Activated CD4-positive, alpha-beta T cell treated with anti-CD3 and anti-CD28 coated beads, Interleukin-10, Interleukin-2, amounts not matched to agents 100 ng/mL and 50 ng/mL, durations not matched to agents 16 hours and 8 hours (primary cell): Measurements from ENCODE around the gene SERBP1.
A peak's percentile ranks its signal among the peaks of the same experiment; 100 is the strongest.
"Not testable (repeated sequence)": the region's sequence is repeated elsewhere in the genome, so short reads cannot be mapped to it uniquely, and the experiment has no call there.

Experiments used
- DNase-seq: peaks from one replicate; pipeline ENCODE4 v3.0.0-alpha.2; 2020

SERBP1 gene

GRCh38 chr1:67439277-67440029 is 9.3 kb upstream of the SERBP1 start:
- no peak for DNase-seq

GRCh38 chr1:67437961-67438360 is 7.8 kb upstream of the SERBP1 start:
- no peak for DNase-seq

- no peak for DNase-seq
Observed at GRCh38 chr1:67436511-67437055, 6.4 kb upstream of the SERBP1 start.

GRCh38 chr1:67434491-67434890 is 4.3 kb upstream of the SERBP1 start:
- DNase-seq, result no peak

- DNase-seq, result no peak
Observed at GRCh38 chr1:67433837-67434236, 3.6 kb upstream of the SERBP1 start.

- DNase-seq, result no peak
Observed at GRCh38 chr1:67432745-67433144, 2.5 kb upstream of the SERBP1 start.

- DNase-seq, result no peak
Observed at GRCh38 chr1:67431869-67432578, 1.8 kb upstream of the SERBP1 start.

- DNase-seq, result no peak
Observed at GRCh38 chr1:67431156-67431765, 1.1 kb upstream of the SERBP1 start.

GRCh38 chr1:67429528-67430357 is 459 bp downstream of the SERBP1 start:
- DNase-seq, result peak; percentile 38

GRCh38 chr1:67429011-67429527 is 1.1 kb downstream of the SERBP1 start:
- DNase-seq, result peak; percentile 52

- DNase-seq, result no peak
Observed at GRCh38 chr1:67427947-67428346, 2.3 kb downstream of the SERBP1 start.

GRCh38 chr1:67427465-67427864 is 2.7 kb downstream of the SERBP1 start:
- DNase-seq, result no peak

GRCh38 chr1:67420835-67421492 is 9.2 kb downstream of the SERBP1 start:
- no peak for DNase-seq

GRCh38 chr1:67418839-67419586 is 11.2 kb downstream of the SERBP1 start:
- no peak for DNase-seq

GRCh38 chr1:67417733-67418132 is 12.5 kb downstream of the SERBP1 start:
- DNase-seq, result not testable (repeated sequence)

- DNase-seq, result no peak
Observed at GRCh38 chr1:67415041-67415440, 15.2 kb downstream of the SERBP1 start.

- DNase-seq, result no peak
Observed at GRCh38 chr1:67414574-67414973, 15.6 kb downstream of the SERBP1 start.

- DNase-seq, result not testable (repeated sequence)
Observed at GRCh38 chr1:67413101-67413500, 17.1 kb downstream of the SERBP1 start.

- no peak for DNase-seq
Observed at GRCh38 chr1:67408148-67408547, 22.1 kb downstream of the SERBP1 start.

GRCh38 chr1:67407498-67407897 is 22.7 kb downstream of the SERBP1 start:
- DNase-seq, result no peak
